Measurements from ENCODE around the gene UBL4A. TPM values are rescaled to one million over a fixed set of nuclear protein-coding genes. Genes with fewer than 3 reads are reported as not detected.

The UBL4A gene
- total RNA-seq, 4 donors from 2014 or later: 14.7 to 36.3 (median 29.5) TPM

GRCh38 chrX:154436983-154437752, 49.2 kb downstream of the UBL4A start, which contains the start of gene GDI1:
TSS of gene GDI1 (plus strand) at chrX:154437154. CDS start at chrX:154437255, 101 bp downstream.
- peak in 1 of 2 donors; percentile 56 for DNase-seq
- TF ChIP-seq CTCF (IDR thresholded peaks at IDR 0.05): no peak
- peak in 1 of 2 donors; percentile 63 for TF ChIP-seq POLR2A (IDR thresholded peaks at IDR 0.05)
- Histone ChIP-seq H3K4me3 (peak within 1 kb of the TSS; percentile 45 to 82), H3K9me3 (no peaks in the 10 kb centered on the region), H3K27ac (peak within 1 kb of the TSS; percentile 89 to 96), H3K36me3 (no peaks in the 10 kb centered on the region), H3K4me1 (peaks cover 0 to 6% of the 10 kb centered on the region in 2 donors), H3K27me3 (no peaks in the 10 kb centered on the region)
- intact Hi-C loops (cut with DNase I; ENCODE audit: low total_unique reads): no loop called here

GRCh38 chrX:154436374-154436982, 49.9 kb downstream of the UBL4A start:
- Histone ChIP-seq H3K9me3 (no peaks in the 10 kb centered on the region), H3K36me3 (no peaks in the 10 kb centered on the region), H3K27me3 (no peaks in the 10 kb centered on the region), H3K4me3 (peak overlapping the region; percentile 45 to 82), H3K4me1 (peaks cover 0 to 6% of the 10 kb centered on the region in 2 donors), H3K27ac (peak overlapping the region; percentile 89 to 96)
- peak in 1 of 2 donors; percentile 45 for DNase-seq
- intact Hi-C loops (cut with DNase I; ENCODE audit: low total_unique reads): no loop called here
- TF ChIP-seq POLR2A (IDR thresholded peaks at IDR 0.05) (no peak), CTCF (IDR thresholded peaks at IDR 0.05) (no peak)

DNA sequence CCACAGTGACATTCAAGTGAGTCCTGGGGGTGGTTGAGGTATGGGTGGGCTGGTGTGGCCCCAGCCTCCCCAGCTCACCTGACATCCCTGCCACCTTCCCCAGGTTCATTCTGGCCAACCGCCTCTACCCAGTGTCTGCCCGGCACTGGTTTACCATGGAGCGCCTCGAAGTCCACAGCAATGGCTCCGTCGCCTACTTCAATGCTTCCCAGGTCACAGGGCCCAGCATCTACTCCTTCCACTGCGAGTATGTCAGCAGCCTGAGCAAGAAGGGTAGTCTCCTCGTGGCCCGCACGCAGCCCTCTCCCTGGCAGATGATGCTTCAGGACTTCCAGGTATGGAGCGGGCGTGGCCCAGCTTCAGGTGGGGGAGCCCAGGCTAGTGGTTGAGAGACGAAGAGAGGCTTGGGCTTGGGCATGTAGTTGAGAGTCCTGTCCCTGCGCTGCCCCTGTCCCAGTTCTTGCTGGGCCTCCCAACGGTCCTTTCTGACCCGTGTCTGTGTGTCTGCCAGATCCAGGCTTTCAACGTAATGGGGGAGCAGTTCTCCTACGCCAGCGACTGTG, 51.2 kb downstream of the UBL4A start:
- DNase-seq: peak in 1 of 2 donors; percentile 11
- Histone ChIP-seq H3K36me3 (no peaks in the 10 kb centered on the region), H3K27me3 (no peaks in the 10 kb centered on the region), H3K27ac (no peak overlapping the region), H3K9me3 (no peaks in the 10 kb centered on the region), H3K4me1 (peaks cover 0 to 6% of the 10 kb centered on the region in 2 donors), H3K4me3 (no peak overlapping the region)
- intact Hi-C loops (cut with DNase I; ENCODE audit: low total_unique reads): no loop called here
- TF ChIP-seq CTCF (IDR thresholded peaks at IDR 0.05): no peak
- no peak for TF ChIP-seq POLR2A (IDR thresholded peaks at IDR 0.05)

- intact Hi-C loops (cut with DNase I; ENCODE audit: low total_unique reads): no loop called here
- Histone ChIP-seq H3K9me3 (no peaks in the 10 kb centered on the region), H3K4me1 (peaks cover 0 to 6% of the 10 kb centered on the region in 2 donors), H3K36me3 (no peaks in the 10 kb centered on the region), H3K27ac (no peak overlapping the region), H3K27me3 (no peaks in the 10 kb centered on the region), H3K4me3 (no peak overlapping the region)
- no peak for DNase-seq
- TF ChIP-seq CTCF (IDR thresholded peaks at IDR 0.05): no peak
Observed at GRCh38 chrX:154434394-154435168, 51.8 kb downstream of the UBL4A start.

Small RNAs within 50 kb of the gene (microRNA-seq; reads per million reads assigned to microRNA genes)
- not detected for gene MIR6858 (ENCODE audit: borderline microRNAs expressed, borderline replicate concordance)

Small RNAs within 50 kb of the gene (small RNA-seq; reads per million reads assigned to genes)
- gene MIR6858 (not detected), gene RN7SL697P (not detected)

Other genes with a start within 250 kb of the UBL4A start
- not detected for gene OPN1MW3, start 229.0 kb downstream of the UBL4A start, total RNA-seq
- not detected for gene TEX28, start 191.5 kb downstream of the UBL4A start, total RNA-seq
- gene TKTL1, start 190.8 kb downstream of the UBL4A start, total RNA-seq: under 1 TPM in 2 of 4 donors, not detected in 2; 0.07 to 0.98 TPM
- gene FLNA, start 112.0 kb downstream of the UBL4A start, total RNA-seq: 1,000 to 10,000 TPM; 1,067 to 4,271 (median 2,911) TPM
- 100 to 1,000 TPM in 1 of 4 donors, 10 to 100 TPM in 3; 13.6 to 118 (median 44.4) TPM for gene EMD, start 107.3 kb downstream of the UBL4A start, total RNA-seq
- gene RPL10, start 88.2 kb downstream of the UBL4A start, total RNA-seq: 1,000 to 10,000 TPM; 2,407 to 9,172 (median 4,014) TPM
- gene DNASE1L1, start 77.4 kb downstream of the UBL4A start, total RNA-seq: 10 to 100 TPM; 10.2 to 31.8 (median 21.2) TPM
- 10 to 100 TPM; 15.3 to 62.3 (median 20.5) TPM for gene TAFAZZIN, start 75.1 kb downstream of the UBL4A start, total RNA-seq
- gene ATP6AP1, start 57.9 kb downstream of the UBL4A start, total RNA-seq: 10 to 100 TPM in 3 of 4 donors, 1 to 10 TPM in 1; 5.1 to 71.3 (median 42.1) TPM
- 100 to 1,000 TPM in 3 of 4 donors, 10 to 100 TPM in 1; 100.0 to 175 (median 135) TPM for gene GDI1, start 49.5 kb downstream of the UBL4A start, total RNA-seq
- gene FAM50A, start 42.5 kb downstream of the UBL4A start, total RNA-seq: 10 to 100 TPM; 16.4 to 48.8 (median 28.3) TPM
- 100 to 1,000 TPM in 1 of 4 donors, 10 to 100 TPM in 1, 1 to 10 TPM in 2; 2.1 to 102 (median 8.6) TPM for gene PLXNA3, start 28.3 kb downstream of the UBL4A start, total RNA-seq
- gene LAGE3, start 7.3 kb downstream of the UBL4A start, total RNA-seq: 10 to 100 TPM in 2 of 4 donors, 1 to 10 TPM in 1, not detected in 1; 4.7 to 19.4 (median 13.1) TPM
- 10 to 100 TPM in 3 of 4 donors, 1 to 10 TPM in 1; 9.1 to 62.8 (median 32.7) TPM for gene SLC10A3, start 4.0 kb upstream of the UBL4A start, total RNA-seq
- gene FAM3A, start 29.6 kb upstream of the UBL4A start, total RNA-seq: 10 to 100 TPM in 2 of 4 donors, 1 to 10 TPM in 2; 5.1 to 55.9 (median 15.4) TPM
- 10 to 100 TPM; 15.5 to 69.6 (median 23.8) TPM for gene G6PD, start 60.2 kb upstream of the UBL4A start, total RNA-seq
- 10 to 100 TPM in 3 of 4 donors, 1 to 10 TPM in 1; 2.6 to 30.0 (median 18.3) TPM for gene IKBKG, start 61.0 kb upstream of the UBL4A start, total RNA-seq
- gene CTAG1A, start 98.5 kb upstream of the UBL4A start, total RNA-seq: not detected
- gene CTAG1B, start 132.7 kb upstream of the UBL4A start, total RNA-seq: under 1 TPM in 1 of 4 donors, not detected in 3; 0.46 TPM
- not detected for gene CTAG2, start 167.0 kb upstream of the UBL4A start, total RNA-seq

All from uterus (tissue), 4 donors.